Astrocyte of the cerebellum (primary cell): ENCODE measurements around the gene NTHL1.

Experiments used
- DNase-seq: peaks from one replicate; pipeline ENCODE4 v3.0.0-alpha.2; 2011; ENCODE audit warnings: low read depth
- H3K4me3 ChIP-seq: 2 replicates; pipeline ENCODE4 v1.5.1; 2011; ENCODE audit warnings: mild to moderate bottlenecking, low read depth, low read length, moderate library complexity
- CTCF ChIP-seq: IDR thresholded peaks from 2 replicates; pipeline ENCODE4 v1.5.1; 2012; ENCODE audit warnings: low read length, low read depth, moderate library complexity, mild to moderate bottlenecking; ENCODE audit errors: missing control alignments
- in situ Hi-C: cut with HindIII; loops from 2 replicates; pipeline ENCODE4 v1.10.0; 2017; ENCODE audit warnings: low sequenced_read_pairs

Gene NTHL1

GRCh38 chr16:2053211-2053610, 5.6 kb upstream of the NTHL1 start:
- no peak for DNase-seq
- no peak for TF ChIP-seq CTCF
- H3K4me3 ChIP-seq: no peak overlapping the region
- in situ Hi-C loops: no loop called here

GRCh38 chr16:2048116-2048543, 496 bp upstream of the NTHL1 start:
- H3K4me3 ChIP-seq: peak overlapping the region; percentile 79
- in situ Hi-C loops: no loop called here
- TF ChIP-seq CTCF: no peak
- DNase-seq: no peak

GRCh38 chr16:2046893-2047329, 723 bp downstream of the NTHL1 start:
- H3K4me3 ChIP-seq: peak overlapping the region; percentile 79
- in situ Hi-C loops: no loop called here

GRCh38 chr16:2045965-2046892, 1.4 kb downstream of the NTHL1 start:
- no peak overlapping the region for H3K4me3 ChIP-seq
- in situ Hi-C loops: no loop called here
- no peak for DNase-seq
- no peak for TF ChIP-seq CTCF

More at GRCh38 chr16:2046893-2047329, 723 bp downstream of the NTHL1 start:
- no peak for DNase-seq
- no peak for TF ChIP-seq CTCF

GRCh38 chr16:2044541-2044940, 3.1 kb downstream of the NTHL1 start:
- no peak for TF ChIP-seq CTCF
- DNase-seq: no peak
- in situ Hi-C loops: no loop called here
- H3K4me3 ChIP-seq: no peak overlapping the region

GRCh38 chr16:2043667-2044451, 3.8 kb downstream of the NTHL1 start:
- no peak for TF ChIP-seq CTCF
- in situ Hi-C loops: no loop called here

More at GRCh38 chr16:2043667-2044451, 3.8 kb downstream of the NTHL1 start:
- no peak overlapping the region for H3K4me3 ChIP-seq
- no peak for DNase-seq
